GM21528 (cell line): ENCODE measurements around the gene TNFAIP1.

Experiments
- ATAC-seq: cut with Tn5 transposase; IDR thresholded peaks from one replicate; pipeline ENCODE4 v1.9.1; 2021; ENCODE audit warnings: mild to moderate bottlenecking, moderate library complexity; ENCODE audit not compliant: unreplicated experiment, low FRiP score

The TNFAIP1 gene

GRCh38 chr17:28369684-28370034 is 34.1 kb downstream of the TNFAIP1 start:
- no peak for ATAC-seq

GRCh38 chr17:28370035-28370743 is 34.6 kb downstream of the TNFAIP1 start, which contains the start of gene VTN:
Gene VTN (minus strand): TSS chr17:28370307. CDS start chr17:28370203, 104 bp downstream.
- ATAC-seq, result no peak

GRCh38 chr17:28370744-28371103 is 35.2 kb downstream of the TNFAIP1 start:
- no peak for ATAC-seq

DNA sequence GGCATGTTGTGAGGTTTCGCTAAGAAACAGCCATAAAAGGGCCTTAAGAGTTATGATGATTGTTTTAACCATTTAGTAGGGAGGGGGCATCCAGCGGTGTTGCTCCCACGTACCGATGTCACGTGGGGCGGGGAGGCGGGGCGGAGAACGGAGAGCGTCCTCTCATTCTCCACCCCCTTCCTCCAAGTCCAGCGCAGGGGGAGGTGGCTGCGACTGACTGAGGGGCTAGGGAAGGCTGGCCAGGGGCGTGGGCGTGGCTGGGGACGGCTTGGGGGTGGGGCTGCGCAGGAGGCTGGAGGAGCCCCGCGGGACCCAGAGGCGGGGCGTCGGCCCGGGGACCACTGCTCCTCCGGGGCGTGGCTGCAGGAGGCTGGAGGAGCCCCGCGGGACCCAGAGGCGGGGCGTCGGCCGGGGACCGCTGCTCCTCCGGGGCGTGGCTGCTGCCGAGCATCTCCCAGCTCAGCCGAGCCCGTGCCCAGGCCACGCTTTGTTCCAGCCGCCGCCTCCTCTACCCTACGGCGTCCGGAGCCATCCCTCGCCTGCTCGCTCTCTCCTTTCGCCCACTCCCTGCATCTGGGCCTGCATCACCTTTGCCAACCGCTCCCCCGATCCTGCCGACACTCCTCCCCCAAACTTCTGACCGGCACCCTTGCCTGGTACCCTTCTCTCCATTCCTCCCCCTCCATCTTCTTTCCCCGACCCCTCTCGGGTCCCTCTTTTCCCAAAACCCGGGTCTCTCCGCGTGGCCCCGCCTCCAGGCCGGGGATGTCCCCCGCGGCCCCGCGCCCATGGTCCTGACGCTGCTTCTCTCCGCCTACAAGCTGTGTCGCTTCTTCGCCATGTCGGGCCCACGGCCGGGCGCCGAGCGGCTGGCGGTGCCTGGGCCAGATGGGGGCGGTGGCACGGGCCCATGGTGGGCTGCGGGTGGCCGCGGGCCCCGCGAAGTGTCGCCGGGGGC is 36.0 kb downstream of the TNFAIP1 start, which contains the start of gene SARM1:
SARM1 (plus strand) TSS at position 450 of the 958 bp plus-strand sequence; CDS start at position 789, 339 bp downstream.
- peak; percentile 82 for ATAC-seq

DNA sequence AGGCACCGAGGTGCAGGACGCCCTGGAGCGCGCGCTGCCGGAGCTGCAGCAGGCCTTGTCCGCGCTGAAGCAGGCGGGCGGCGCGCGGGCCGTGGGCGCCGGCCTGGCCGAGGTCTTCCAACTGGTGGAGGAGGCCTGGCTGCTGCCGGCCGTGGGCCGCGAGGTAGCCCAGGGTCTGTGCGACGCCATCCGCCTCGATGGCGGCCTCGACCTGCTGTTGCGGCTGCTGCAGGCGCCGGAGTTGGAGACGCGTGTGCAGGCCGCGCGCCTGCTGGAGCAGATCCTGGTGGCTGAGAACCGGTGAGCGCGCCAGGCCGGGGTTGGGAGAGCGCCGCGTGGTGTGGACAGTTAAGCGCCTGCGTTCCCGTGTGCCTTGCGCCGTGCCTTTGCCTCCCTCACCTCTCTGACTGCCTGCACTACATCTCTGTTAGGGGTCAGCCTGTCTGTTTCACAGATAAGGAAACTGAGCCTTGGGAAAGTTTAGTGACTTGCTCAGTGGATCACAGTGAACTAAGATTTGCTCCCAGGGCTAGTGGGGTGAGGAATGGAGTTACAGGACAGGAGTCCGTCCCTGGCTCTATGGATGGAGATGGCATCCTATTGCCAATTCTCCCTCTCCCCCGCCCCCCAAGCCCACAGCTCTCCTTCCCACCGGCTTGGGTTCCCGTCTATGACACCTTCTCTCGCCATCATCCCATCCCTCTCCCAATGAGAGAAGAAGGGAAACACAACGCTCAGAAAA is 36.8 kb downstream of the TNFAIP1 start:
- peak; percentile 20 for ATAC-seq

GRCh38 chr17:28372945-28373274 is 37.3 kb downstream of the TNFAIP1 start:
- no peak for ATAC-seq

DNA sequence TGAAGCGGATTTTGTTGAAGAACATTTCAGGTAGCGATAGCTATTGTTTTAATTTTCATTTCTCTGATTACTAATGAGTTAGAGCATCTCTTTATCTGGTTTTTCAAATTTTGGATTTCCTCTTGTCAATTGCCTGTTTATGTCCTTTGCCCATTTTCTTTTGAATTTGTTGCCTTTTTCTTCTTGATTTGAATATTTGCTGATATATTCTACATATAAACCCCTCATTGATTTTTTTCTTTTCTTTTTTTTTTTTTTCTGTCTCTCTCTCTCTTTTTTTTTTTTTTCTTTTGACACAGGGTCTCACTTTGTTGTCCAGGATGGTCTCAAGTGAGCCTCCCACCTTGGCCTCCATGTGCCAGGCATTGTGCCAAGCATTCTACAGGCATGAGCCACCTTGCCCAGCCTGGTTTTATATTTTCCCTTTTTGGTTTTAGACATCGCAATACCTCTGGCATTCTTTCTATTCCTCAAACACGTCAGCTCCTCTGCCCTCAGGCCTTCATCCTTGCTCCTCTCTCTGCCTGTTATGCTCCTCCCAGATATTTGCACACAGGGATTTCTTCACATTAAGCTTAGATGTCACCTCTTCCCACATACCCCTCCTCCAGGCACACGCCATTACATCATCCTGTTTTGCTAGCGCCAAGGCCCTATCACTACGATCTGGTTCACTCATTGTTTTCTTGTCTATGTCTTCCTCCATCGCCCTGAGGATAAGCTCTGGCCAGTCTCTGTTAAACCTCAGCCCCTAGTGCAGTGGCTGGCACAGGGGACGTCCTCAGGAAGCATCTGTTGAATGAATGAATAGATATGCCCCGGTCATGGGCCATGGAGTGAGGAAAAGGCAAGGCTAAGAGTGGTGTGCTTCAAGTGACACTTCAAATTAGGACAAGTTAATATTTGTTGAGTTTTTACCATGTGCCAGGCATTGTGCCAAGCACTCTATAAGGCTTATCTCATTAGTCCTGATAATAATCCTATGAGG is 44.5 kb downstream of the TNFAIP1 start:
- no peak for ATAC-seq

- ATAC-seq, result no peak
Observed at GRCh38 chr17:28381141-28381825, 45.7 kb downstream of the TNFAIP1 start.

GRCh38 chr17:28384281-28385036 is 48.9 kb downstream of the TNFAIP1 start:
- peak; percentile 67 for ATAC-seq

- ATAC-seq, result no peak
Observed at GRCh38 chr17:28385037-28385400, 49.5 kb downstream of the TNFAIP1 start.

GRCh38 chr17:28385406-28385805 is 49.8 kb downstream of the TNFAIP1 start:
- no peak for ATAC-seq

GRCh38 chr17:28386391-28386790 is 50.8 kb downstream of the TNFAIP1 start:
- ATAC-seq, result no peak

- ATAC-seq, result no peak
Observed at GRCh38 chr17:28388106-28388505, 52.5 kb downstream of the TNFAIP1 start.

DNA sequence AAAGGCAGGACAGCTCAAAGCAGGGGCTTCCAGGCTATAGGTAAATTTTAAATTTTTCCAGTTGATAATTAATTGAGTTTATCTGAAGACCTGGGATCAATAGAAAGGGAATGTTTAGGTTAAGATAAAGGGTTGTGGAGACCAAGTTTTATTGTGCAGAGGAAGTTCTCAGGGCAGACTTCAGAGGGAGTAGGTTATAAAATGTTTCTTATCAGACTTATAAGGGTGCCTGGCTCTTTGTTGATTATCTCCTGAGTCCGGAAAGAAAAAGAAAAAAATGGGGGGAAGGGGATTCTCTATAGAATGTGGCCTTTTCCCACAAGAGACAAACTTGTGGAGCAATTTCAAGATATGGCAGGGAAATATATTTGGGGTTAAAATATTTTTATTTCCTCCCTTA is 54.6 kb downstream of the TNFAIP1 start:
- ATAC-seq, result no peak

DNA sequence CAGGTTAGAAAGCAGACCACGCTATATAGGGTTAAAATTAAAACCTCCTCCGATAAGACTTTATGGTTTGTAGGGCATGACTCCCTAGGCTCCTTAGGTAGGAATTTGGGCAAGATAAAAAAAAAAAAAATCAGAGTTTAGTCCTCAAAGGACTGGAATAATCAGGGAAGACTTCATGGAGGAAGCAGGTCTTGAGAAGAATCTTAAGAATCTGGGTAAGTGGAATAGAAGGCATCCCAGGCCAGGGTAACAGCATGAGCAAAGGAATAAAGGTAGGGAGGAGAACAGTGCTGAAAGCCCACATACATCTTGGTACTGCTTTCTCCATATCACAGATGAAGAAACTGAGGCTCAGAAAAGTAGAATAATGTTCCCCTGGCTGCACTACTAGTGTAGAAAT is 55.0 kb downstream of the TNFAIP1 start:
- no peak for ATAC-seq

DNA sequence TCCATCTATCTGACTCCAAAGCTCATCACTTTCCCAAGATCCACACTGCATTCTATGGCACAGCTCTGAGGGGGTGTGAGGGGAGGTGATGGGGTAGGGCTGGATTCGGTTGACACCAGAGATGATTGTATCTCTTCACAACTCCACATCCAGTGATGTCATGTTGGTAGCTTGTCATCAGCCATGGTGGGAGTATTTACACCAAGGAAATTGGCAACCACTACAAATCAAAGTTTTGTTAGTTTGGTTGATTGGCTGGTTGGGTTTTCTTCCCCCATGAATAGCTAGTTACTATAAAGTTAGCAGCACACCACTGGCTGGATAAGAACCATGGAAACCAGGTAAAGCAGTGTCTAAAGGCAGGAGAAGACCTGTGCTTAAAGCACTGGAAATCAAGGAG is 55.4 kb downstream of the TNFAIP1 start:
- no peak for ATAC-seq

GRCh38 chr17:28391401-28391800 is 55.8 kb downstream of the TNFAIP1 start:
- ATAC-seq, result no peak

DNA sequence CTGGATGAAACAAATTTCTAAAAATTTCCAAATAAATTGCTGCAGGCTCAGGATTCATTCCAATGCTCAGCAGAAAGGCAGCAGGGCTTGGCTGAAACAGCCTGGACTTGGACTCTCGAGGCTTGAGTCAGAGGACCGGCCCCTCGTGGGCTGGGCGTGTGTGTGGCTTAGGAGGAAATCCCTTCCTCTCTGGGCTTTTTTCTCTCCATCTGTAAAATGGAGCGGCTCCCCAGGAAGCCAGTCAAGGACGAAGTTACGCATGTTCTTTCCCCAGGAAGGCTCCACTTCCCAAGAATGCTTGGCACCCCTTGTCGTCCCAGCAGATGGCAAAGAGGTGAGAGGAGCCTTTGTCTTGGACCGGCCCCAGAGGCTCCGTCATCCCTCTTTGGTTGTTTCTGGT is 56.9 kb downstream of the TNFAIP1 start:
- no peak for ATAC-seq
